T-helper 2 cell treated with Interferon-gamma antibody and Interleukin-4, amounts not matched to agents 5 μg/mL and 100 μg/mL, for 36 hours (primary cell): ENCODE data around the gene ELAC2.

Experiments
- DNase-seq: peaks from one replicate; pipeline ENCODE4 v3.0.0; 2021; ENCODE audit warnings: low spot score
- H3K27ac Mint-ChIP-seq: one replicate; pipeline ENCODE4 v1.8.0; 2021; ENCODE audit warnings: mild to moderate bottlenecking, mixed read lengths
- H3K27me3 Mint-ChIP-seq: one replicate; pipeline ENCODE4 v1.8.0; 2021; ENCODE audit warnings: low read depth, mixed read lengths
- H3K36me3 Mint-ChIP-seq: one replicate; pipeline ENCODE4 v1.8.0; 2021; ENCODE audit warnings: low read depth, mixed read lengths
- H3K4me1 Mint-ChIP-seq: one replicate; pipeline ENCODE4 v1.8.0; 2021; ENCODE audit warnings: low read depth, mixed read lengths
- H3K4me3 Mint-ChIP-seq: one replicate; pipeline ENCODE4 v1.8.0; 2022; ENCODE audit warnings: mild to moderate bottlenecking, moderate library complexity, mixed read lengths
- H3K9me3 Mint-ChIP-seq: one replicate; pipeline ENCODE4 v1.8.0; 2021; ENCODE audit warnings: mixed read lengths

ELAC2 gene

GRCh38 chr17:13030056-13030455 lies 12.2 kb upstream of the ELAC2 start:
- Mint-ChIP-seq H3K36me3 (no peaks in the 10 kb centered on the region), H3K9me3 (no peaks in the 10 kb centered on the region), H3K4me1 (peaks cover 6% of the 10 kb centered on the region), H3K4me3 (no peak overlapping the region), H3K27me3 (peaks cover 5% of the 10 kb centered on the region), H3K27ac (no peak overlapping the region)
- DNase-seq: no peak

DNA sequence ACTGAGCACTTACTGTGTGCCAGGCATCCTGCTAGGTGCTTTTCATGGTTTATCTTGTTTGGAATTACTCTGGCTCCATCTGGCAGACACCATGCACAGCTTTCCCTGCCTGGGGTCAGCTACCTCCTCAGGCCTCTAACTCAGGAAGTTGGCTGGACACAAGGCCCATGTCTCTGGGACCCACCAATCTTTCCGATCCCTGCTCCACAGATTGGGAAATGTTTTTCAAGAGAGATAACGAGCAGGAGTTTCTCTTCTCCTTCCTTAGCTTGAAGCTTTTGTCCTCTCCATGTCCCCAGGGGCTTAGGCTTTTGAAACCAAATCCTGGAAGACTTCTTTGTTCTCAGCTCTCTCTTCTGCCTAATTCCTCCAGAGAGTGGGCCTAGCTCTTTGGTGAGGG lies 11.5 kb upstream of the ELAC2 start:
- Mint-ChIP-seq H3K4me1 (peaks cover 10% of the 10 kb centered on the region), H3K27me3 (peaks cover 5% of the 10 kb centered on the region), H3K4me3 (no peak overlapping the region), H3K36me3 (no peaks in the 10 kb centered on the region), H3K27ac (no peak overlapping the region), H3K9me3 (no peaks in the 10 kb centered on the region)
- no peak for DNase-seq

DNA sequence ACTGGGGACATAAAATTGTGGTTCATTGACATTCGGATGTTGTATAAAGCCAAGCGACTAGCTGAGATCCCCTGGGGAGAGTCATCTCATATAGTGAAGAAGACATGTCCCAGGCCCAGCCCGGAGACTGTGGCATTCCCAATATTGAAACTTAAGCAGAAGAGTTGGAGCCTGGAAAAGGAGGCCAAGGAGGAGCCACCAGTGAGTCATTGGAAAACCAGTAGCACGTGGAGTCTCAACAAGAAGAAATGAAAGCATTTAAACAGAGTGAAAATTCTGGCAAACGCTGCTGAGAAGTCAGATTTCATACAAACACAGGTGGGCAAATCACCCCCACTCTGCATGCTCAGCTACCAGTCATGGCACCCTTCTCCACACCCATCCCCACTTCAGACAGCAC lies 9.4 kb upstream of the ELAC2 start:
- H3K27me3 Mint-ChIP-seq: peaks cover 5% of the 10 kb centered on the region
- DNase-seq: no peak
- no peaks in the 10 kb centered on the region for H3K36me3 Mint-ChIP-seq
- H3K4me3 Mint-ChIP-seq: no peak overlapping the region
- no peaks in the 10 kb centered on the region for H3K9me3 Mint-ChIP-seq
- H3K4me1 Mint-ChIP-seq: peaks cover 12% of the 10 kb centered on the region
- H3K27ac Mint-ChIP-seq: no peak overlapping the region

DNA sequence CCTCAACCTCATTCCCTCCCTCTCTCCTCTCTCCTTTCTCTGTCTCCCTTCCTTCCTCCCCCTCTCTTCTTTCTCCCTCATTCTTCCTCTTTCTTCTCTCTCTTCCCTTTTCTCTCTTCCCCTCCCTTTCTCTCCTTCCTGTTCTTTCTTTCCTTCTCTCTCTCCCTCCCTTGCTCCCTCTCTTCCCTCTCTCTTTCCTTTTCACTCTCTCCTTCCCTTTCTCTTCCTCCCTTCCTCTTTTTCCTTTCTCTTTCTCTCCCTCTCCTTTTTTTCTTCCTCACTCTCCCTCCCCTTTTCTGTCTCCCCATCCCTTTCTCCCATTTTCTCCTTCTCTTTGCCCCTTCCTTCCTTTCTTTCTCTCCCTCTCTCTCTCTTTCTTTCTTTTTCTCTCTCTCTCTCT lies 7.9 kb upstream of the ELAC2 start:
- no peak for DNase-seq
- Mint-ChIP-seq H3K27ac (no peak overlapping the region), H3K4me3 (no peak overlapping the region), H3K27me3 (peaks cover 5% of the 10 kb centered on the region), H3K36me3 (no peaks in the 10 kb centered on the region), H3K4me1 (peaks cover 9% of the 10 kb centered on the region), H3K9me3 (no peaks in the 10 kb centered on the region)

DNA sequence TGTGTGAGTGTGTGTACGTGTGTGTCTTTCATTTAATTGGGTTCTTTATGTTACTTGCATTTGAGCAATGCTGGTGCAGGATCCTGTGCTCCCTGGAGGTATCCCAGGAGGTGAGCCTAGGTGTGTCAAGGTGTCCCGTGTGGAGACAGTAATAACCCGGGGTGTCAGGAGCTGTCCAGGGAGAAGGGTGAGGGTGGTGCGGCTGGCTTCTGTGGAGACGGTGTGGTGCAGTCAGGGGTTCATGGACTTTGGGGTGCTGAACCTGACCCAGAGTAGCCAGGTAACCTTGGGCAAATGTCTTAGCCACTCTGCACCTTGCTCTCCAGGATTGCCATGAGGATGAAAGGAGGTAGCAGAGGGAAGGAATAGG lies 7.4 kb upstream of the ELAC2 start:
- no peak for DNase-seq
- Mint-ChIP-seq H3K9me3 (no peaks in the 10 kb centered on the region), H3K36me3 (no peaks in the 10 kb centered on the region), H3K4me1 (peaks cover 7% of the 10 kb centered on the region), H3K27me3 (peaks cover 5% of the 10 kb centered on the region), H3K27ac (no peak overlapping the region), H3K4me3 (no peak overlapping the region)

DNA sequence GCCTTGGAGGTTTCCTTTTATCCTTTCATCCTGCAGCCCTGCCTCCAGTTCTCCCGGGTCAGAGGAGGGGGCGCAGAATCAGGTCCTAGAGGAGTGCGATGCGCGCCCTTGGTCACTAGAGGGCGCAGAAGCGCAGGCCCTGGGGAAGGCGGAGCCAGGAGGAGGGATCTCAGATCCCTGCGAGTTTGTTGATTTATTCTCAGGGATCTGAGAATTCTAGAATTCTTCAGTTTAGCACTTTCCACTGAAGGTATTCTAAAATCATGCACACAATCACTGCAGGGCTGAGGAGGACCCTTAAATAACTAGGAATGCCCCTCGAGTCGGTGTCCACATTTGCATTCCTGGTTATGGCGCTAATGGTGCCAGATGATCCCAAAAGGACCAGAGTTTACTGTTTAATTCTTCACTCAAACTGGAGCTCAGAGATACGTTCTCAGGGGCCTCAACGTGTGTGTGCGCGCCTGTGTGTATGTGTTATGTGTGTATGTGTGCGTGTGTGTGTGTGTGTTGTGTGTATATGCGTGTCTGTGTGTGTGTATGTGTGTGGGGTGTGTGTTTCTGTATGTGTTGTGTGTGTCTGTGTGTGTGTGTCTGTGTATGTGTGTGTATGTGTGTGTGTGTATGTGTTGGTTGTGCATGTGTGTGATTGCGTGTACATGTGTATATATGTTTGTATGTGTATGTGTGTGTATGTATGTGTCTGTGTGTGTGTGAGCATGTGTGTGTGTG lies 6.9 kb upstream of the ELAC2 start:
- Mint-ChIP-seq H3K27ac (no peak overlapping the region), H3K4me3 (peak overlapping the region; percentile 12), H3K36me3 (no peaks in the 10 kb centered on the region)

GRCh38 chr17:13024016-13024415 lies 6.2 kb upstream of the ELAC2 start:
- H3K4me3 Mint-ChIP-seq: peak overlapping the region; percentile 12
- no peaks in the 10 kb centered on the region for H3K9me3 Mint-ChIP-seq
- DNase-seq: no peak
- no peaks in the 10 kb centered on the region for H3K36me3 Mint-ChIP-seq
- no peak overlapping the region for H3K27ac Mint-ChIP-seq
- H3K4me1 Mint-ChIP-seq: peaks cover 7% of the 10 kb centered on the region
- H3K27me3 Mint-ChIP-seq: peaks cover 5% of the 10 kb centered on the region

More for the DNA sequence above, 6.9 kb upstream of the ELAC2 start:
- peaks cover 7% of the 10 kb centered on the region for H3K4me1 Mint-ChIP-seq
- peaks cover 5% of the 10 kb centered on the region for H3K27me3 Mint-ChIP-seq
- peak; percentile 55 for DNase-seq
- H3K9me3 Mint-ChIP-seq: no peaks in the 10 kb centered on the region

DNA sequence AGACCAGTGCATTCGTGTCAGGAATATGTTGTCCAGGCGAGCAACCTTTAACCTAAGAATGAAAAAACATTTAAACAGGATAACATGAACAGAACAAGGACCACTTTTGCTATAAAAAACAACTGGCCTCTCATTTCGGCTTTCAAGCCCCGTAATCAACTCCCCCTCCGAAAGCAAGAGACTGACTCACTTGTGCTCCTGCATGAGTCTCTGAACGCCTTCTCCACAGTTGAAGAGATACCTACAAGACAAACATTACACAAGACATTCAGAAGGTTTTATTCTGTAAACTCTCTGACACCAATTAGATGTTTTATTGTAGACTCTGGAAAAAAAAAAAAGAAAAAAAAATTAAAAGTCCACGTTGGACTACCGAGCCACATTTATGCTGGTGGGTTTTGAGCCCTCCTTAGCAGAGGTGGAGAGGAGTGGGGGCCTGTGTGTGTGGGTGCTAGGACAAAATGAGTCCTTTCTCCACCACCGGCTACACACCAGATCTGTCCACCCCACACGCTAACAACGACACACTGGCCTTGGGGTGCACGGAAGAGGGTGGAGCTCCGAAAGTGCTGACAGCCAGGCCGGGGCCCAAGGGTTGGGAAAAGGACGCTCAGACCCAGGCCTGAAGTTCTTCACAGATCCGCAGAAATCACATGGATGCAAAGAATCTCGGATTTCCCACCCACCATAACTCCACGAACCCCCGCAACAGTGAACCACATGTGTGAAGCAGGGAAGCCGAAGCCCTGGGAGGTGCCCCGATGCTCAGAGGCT lies 759 bp downstream of the ELAC2 start:
- Mint-ChIP-seq H3K27ac (peak overlapping the region; percentile 93), H3K27me3 (no peaks in the 10 kb centered on the region), H3K9me3 (no peaks in the 10 kb centered on the region), H3K4me3 (peak overlapping the region; percentile 99), H3K36me3 (peaks cover 43% of the 10 kb centered on the region), H3K4me1 (peaks cover 18% of the 10 kb centered on the region)
- DNase-seq: peak; percentile 32

GRCh38 chr17:13014801-13015200 lies 3.0 kb downstream of the ELAC2 start:
- DNase-seq: no peak
- Mint-ChIP-seq H3K27me3 (no peaks in the 10 kb centered on the region), H3K9me3 (no peaks in the 10 kb centered on the region), H3K4me3 (no peak overlapping the region), H3K4me1 (peaks cover 18% of the 10 kb centered on the region), H3K27ac (peak overlapping the region; percentile 18), H3K36me3 (peaks cover 62% of the 10 kb centered on the region)

GRCh38 chr17:13010959-13011358 lies 6.9 kb downstream of the ELAC2 start:
- no peaks in the 10 kb centered on the region for H3K9me3 Mint-ChIP-seq
- DNase-seq: no peak
- no peak overlapping the region for H3K27ac Mint-ChIP-seq
- H3K4me1 Mint-ChIP-seq: peaks cover 11% of the 10 kb centered on the region
- H3K36me3 Mint-ChIP-seq: peaks cover 68% of the 10 kb centered on the region
- no peak overlapping the region for H3K4me3 Mint-ChIP-seq
- no peaks in the 10 kb centered on the region for H3K27me3 Mint-ChIP-seq

DNA sequence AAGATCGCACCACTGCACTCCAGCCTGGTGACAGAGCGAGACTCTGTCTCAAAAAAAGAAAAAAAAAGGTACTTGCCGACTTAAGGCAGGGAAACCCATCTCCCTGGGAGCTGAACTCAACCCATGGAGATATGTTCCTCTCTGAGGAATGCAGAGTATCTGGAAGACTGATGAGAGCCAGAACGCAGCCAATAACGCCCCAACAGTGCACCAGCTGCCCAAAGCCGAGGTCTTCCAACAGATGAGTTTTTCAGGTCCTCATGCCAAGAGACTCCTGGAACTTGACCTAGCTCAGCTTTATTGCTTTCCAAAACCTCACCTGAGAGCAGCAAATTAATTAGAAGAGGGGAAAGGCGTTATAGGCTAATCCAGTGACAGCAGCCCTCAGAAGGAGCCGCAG lies 9.4 kb downstream of the ELAC2 start:
- Mint-ChIP-seq H3K27me3 (no peaks in the 10 kb centered on the region), H3K36me3 (peaks cover 67% of the 10 kb centered on the region), H3K4me3 (no peak overlapping the region), H3K27ac (no peak overlapping the region), H3K4me1 (no peaks in the 10 kb centered on the region), H3K9me3 (no peaks in the 10 kb centered on the region)
- DNase-seq: no peak

DNA sequence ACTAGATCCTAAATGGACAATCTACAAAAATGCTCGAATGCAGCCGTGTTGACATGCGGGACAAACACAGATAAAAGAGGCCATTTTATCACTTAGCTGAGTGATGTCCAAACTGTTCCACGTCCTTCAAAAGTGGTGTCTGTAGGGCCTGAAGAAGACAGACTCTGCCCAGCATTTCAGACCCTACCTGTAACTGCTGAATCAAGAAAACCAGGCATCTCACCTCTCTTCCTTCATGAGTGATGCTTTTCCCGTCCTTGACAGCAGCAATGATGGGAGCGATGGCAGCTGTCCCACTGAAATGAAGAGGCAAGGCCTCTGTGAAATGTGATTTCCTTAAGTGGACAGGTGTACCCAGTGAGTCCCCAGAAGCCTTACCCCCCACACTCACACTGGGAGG lies 12.3 kb downstream of the ELAC2 start:
- H3K27me3 Mint-ChIP-seq: no peaks in the 10 kb centered on the region
- H3K27ac Mint-ChIP-seq: no peak overlapping the region
- DNase-seq: no peak
- no peaks in the 10 kb centered on the region for H3K9me3 Mint-ChIP-seq
- no peaks in the 10 kb centered on the region for H3K4me1 Mint-ChIP-seq
- H3K4me3 Mint-ChIP-seq: no peak overlapping the region
- H3K36me3 Mint-ChIP-seq: peaks cover 45% of the 10 kb centered on the region

GRCh38 chr17:13004336-13004735 lies 13.5 kb downstream of the ELAC2 start:
- no peaks in the 10 kb centered on the region for H3K9me3 Mint-ChIP-seq
- peaks cover 36% of the 10 kb centered on the region for H3K36me3 Mint-ChIP-seq

GRCh38 chr17:13003927-13004326 lies 13.9 kb downstream of the ELAC2 start:
- Mint-ChIP-seq H3K9me3 (no peaks in the 10 kb centered on the region), H3K27ac (no peak overlapping the region), H3K27me3 (no peaks in the 10 kb centered on the region), H3K36me3 (peaks cover 36% of the 10 kb centered on the region), H3K4me3 (no peak overlapping the region), H3K4me1 (no peaks in the 10 kb centered on the region)
- DNase-seq: no peak

More at GRCh38 chr17:13004336-13004735, 13.5 kb downstream of the ELAC2 start:
- H3K4me1 Mint-ChIP-seq: no peaks in the 10 kb centered on the region
- H3K4me3 Mint-ChIP-seq: no peak overlapping the region
- H3K27ac Mint-ChIP-seq: no peak overlapping the region
- no peak for DNase-seq
- no peaks in the 10 kb centered on the region for H3K27me3 Mint-ChIP-seq
